ENCODE data around the gene CAPZA2.
"Not testable (repeated sequence)": the region's sequence is repeated elsewhere in the genome, so short reads cannot be mapped to it uniquely, and the experiment has no call there.

The CAPZA2 gene

DNA sequence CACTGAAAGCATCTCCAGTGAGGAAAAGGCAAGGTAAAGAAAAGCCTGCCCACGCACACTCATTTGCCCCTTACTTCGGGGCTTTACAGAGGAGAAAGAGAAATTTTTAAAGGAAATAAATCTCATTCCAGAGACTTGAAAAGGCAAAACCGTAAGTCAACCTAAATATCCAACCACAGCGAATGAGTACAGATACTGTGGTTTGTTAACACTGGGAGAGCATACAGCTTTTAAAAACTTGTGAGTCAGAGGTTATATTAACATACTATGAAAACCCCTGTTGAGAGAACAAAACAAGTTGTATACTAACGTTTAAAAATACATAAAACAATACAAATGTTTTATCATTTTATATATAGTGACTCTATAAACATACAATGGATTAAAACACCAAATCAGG lies 62.4 kb downstream of the CAPZA2 start:
- H3K4me3 ChIP-seq (ENCODE audit: low read depth, low read length) = no peak overlapping the region
- no peaks in the 10 kb centered on the region for H3K4me1 ChIP-seq (ENCODE audit: control insufficient read depth, insufficient read depth, low read length)
- no peaks in the 10 kb centered on the region for H3K9me3 ChIP-seq (ENCODE audit: control insufficient read depth, insufficient read depth, low read length)
- no peaks in the 10 kb centered on the region for H3K27me3 ChIP-seq (ENCODE audit: control insufficient read depth, insufficient read depth, low read length)
- no peak overlapping the region for H3K9ac ChIP-seq (ENCODE audit: low read depth, low read length)
- H3K36me3 ChIP-seq (ENCODE audit: control insufficient read depth, insufficient read depth, low read length) = no peaks in the 10 kb centered on the region

DNA sequence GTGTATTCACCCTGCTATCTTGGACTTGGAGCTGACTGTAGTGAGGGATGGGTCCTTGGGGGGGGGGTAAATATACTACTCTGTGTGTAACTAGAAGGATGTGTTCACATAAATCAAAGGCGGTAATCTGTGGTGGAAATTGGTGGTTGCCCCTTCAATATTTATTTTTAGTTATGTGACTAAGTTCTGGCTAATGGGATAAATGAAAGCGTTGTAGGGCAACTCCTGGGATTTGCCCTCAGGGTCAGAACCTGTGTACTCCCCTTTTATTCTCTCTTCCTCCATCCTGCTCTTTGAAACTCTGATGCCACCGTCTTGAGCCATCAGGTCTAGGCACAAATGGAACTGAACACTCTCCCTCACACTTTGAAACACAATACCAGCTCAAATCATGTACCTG lies 66.6 kb downstream of the CAPZA2 start:
- no peak overlapping the region for H3K4me3 ChIP-seq (ENCODE audit: low read depth, low read length)

DNA sequence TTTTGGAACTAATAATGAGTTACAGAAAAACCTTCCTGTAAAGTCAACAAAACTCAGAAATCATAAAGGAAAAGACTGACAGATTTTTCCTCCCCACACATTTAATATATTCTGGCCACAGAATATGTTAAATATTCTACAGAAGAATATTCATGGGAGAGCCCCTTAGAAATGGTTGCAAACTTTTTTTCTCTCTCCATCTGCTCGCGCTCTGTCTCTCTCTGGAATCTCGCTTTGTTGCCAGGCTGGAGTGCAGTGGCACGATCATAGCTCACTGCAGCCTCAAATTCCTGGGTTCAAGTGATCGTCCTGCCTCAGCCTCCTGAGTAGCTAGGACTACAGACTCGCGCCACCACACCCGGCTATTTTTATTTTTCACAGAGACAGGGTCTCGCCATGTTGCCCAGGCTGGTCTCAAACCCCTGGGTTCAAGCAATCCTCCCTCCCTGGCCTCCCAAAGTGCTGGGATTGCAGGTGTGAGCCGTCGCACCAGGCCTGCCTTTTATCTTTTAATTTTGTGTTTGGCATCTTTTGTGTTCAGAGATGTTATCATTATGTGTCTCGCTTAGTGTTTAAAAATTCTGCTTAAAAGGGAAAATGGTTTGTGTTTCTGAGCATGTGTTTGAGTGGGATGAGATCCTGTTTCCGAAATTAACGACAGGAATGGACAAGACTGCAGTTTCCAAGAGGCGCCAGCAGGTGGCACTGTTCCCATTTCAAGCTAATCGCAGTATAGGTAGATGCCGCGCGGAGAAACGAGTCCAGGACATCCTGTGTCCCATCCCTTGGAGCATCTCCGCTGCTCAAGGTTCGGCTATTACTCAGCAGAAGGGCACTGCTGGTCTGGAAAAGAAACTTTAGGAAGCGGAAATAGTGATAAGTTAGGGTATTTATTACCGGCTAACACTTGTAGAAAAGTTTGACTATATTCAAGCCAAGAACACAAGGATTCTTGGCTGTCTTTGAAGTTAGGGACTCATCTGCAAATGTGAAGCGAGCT lies 67.8 kb downstream of the CAPZA2 start:
- H3K4me1 ChIP-seq (ENCODE audit: control insufficient read depth, insufficient read depth, low read length) = peaks cover 6% of the 10 kb centered on the region
- H3K4me3 ChIP-seq (ENCODE audit: low read depth, low read length) = no peak overlapping the region
- H3K27me3 ChIP-seq (ENCODE audit: control insufficient read depth, insufficient read depth, low read length) = peaks cover 6% of the 10 kb centered on the region
- H3K9ac ChIP-seq (ENCODE audit: low read depth, low read length) = no peak overlapping the region
- no peaks in the 10 kb centered on the region for H3K36me3 ChIP-seq (ENCODE audit: control insufficient read depth, insufficient read depth, low read length)
- no peaks in the 10 kb centered on the region for H3K9me3 ChIP-seq (ENCODE audit: control insufficient read depth, insufficient read depth, low read length)

More for the DNA sequence above, 66.6 kb downstream of the CAPZA2 start:
- Histone ChIP-seq H3K36me3 (ENCODE audit: control insufficient read depth, insufficient read depth, low read length) (no peaks in the 10 kb centered on the region), H3K9ac (ENCODE audit: low read depth, low read length) (no peak overlapping the region), H3K4me1 (ENCODE audit: control insufficient read depth, insufficient read depth, low read length) (peaks cover 6% of the 10 kb centered on the region), H3K27me3 (ENCODE audit: control insufficient read depth, insufficient read depth, low read length) (peaks cover 6% of the 10 kb centered on the region), H3K9me3 (ENCODE audit: control insufficient read depth, insufficient read depth, low read length) (no peaks in the 10 kb centered on the region)

DNA sequence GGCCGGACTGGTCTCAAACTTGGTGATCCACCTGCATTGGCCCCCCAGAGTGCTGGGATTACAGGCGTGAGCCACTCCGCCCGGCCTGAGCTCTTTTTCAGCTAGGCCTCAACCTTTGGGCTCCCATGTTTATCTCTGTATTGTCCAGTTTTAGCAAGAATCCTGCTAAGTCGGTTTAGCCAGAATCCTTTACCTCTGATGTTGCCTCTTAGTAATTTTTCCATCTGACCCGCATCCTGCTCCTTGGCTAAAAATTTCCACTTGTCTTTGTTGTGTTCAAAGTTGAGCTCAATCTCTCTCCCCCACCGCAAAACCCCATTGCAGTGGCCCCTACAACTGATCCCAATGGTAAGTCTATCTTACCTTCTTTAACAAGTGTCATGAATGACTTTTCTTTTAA lies 70.2 kb downstream of the CAPZA2 start:
- Histone ChIP-seq H3K9ac (ENCODE audit: low read depth, low read length) (no peak overlapping the region), H3K4me1 (ENCODE audit: control insufficient read depth, insufficient read depth, low read length) (peaks cover 6% of the 10 kb centered on the region), H3K36me3 (ENCODE audit: control insufficient read depth, insufficient read depth, low read length) (no peaks in the 10 kb centered on the region), H3K9me3 (ENCODE audit: control insufficient read depth, insufficient read depth, low read length) (no peaks in the 10 kb centered on the region), H3K27me3 (ENCODE audit: control insufficient read depth, insufficient read depth, low read length) (peaks cover 6% of the 10 kb centered on the region), H3K4me3 (ENCODE audit: low read depth, low read length) (no peak overlapping the region)

GRCh38 chr7:116933465-116933864 lies 71.1 kb downstream of the CAPZA2 start:
- H3K4me1 ChIP-seq (ENCODE audit: control insufficient read depth, insufficient read depth, low read length) = peaks cover 6% of the 10 kb centered on the region
- H3K9ac ChIP-seq (ENCODE audit: low read depth, low read length) = no peak overlapping the region
- no peaks in the 10 kb centered on the region for H3K36me3 ChIP-seq (ENCODE audit: control insufficient read depth, insufficient read depth, low read length)
- H3K9me3 ChIP-seq (ENCODE audit: control insufficient read depth, insufficient read depth, low read length) = no peaks in the 10 kb centered on the region
- no peak overlapping the region for H3K4me3 ChIP-seq (ENCODE audit: low read depth, low read length)
- peaks cover 6% of the 10 kb centered on the region for H3K27me3 ChIP-seq (ENCODE audit: control insufficient read depth, insufficient read depth, low read length)

DNA sequence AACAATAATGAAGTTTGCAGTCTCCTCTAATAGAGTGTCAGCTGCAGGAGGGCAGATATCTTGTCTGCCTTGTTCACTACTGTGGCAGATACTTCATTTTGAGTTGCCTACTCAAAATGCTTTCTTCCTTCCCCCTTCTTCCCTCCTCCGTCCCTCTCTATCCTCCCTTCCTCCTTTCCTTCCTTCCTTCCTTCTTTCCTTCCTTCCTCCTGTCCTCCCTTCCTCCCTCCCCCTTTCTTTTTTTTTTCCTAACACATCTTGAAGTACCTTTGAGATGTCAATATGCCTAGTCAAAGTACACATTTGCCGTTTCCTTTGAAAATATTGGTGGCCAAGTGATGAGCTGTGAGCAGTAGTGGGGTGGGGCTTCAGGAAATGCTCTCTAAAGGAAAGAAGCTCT lies 72.2 kb downstream of the CAPZA2 start:
- H3K36me3 ChIP-seq (ENCODE audit: control insufficient read depth, insufficient read depth, low read length) = no peaks in the 10 kb centered on the region

GRCh38 chr7:116936844-116937243 lies 74.5 kb downstream of the CAPZA2 start:
- H3K4me1 ChIP-seq (ENCODE audit: control insufficient read depth, insufficient read depth, low read length); H3K36me3 ChIP-seq (ENCODE audit: control insufficient read depth, insufficient read depth, low read length); H3K9ac ChIP-seq (ENCODE audit: low read depth, low read length); H3K4me3 ChIP-seq (ENCODE audit: low read depth, low read length); H3K27me3 ChIP-seq (ENCODE audit: control insufficient read depth, insufficient read depth, low read length); H3K9me3 ChIP-seq (ENCODE audit: control insufficient read depth, insufficient read depth, low read length): not testable (repeated sequence)

More for the DNA sequence above, 72.2 kb downstream of the CAPZA2 start:
- H3K9ac ChIP-seq (ENCODE audit: low read depth, low read length) = no peak overlapping the region
- H3K27me3 ChIP-seq (ENCODE audit: control insufficient read depth, insufficient read depth, low read length) = peaks cover 6% of the 10 kb centered on the region
- no peaks in the 10 kb centered on the region for H3K9me3 ChIP-seq (ENCODE audit: control insufficient read depth, insufficient read depth, low read length)
- no peak overlapping the region for H3K4me3 ChIP-seq (ENCODE audit: low read depth, low read length)
- peaks cover 6% of the 10 kb centered on the region for H3K4me1 ChIP-seq (ENCODE audit: control insufficient read depth, insufficient read depth, low read length)

GRCh38 chr7:116938678-116939077 lies 76.3 kb downstream of the CAPZA2 start:
- H3K27me3 ChIP-seq (ENCODE audit: control insufficient read depth, insufficient read depth, low read length) = no peaks in the 10 kb centered on the region
- H3K4me3 ChIP-seq (ENCODE audit: low read depth, low read length) = no peak overlapping the region
- no peaks in the 10 kb centered on the region for H3K4me1 ChIP-seq (ENCODE audit: control insufficient read depth, insufficient read depth, low read length)
- no peaks in the 10 kb centered on the region for H3K9me3 ChIP-seq (ENCODE audit: control insufficient read depth, insufficient read depth, low read length)
- no peak overlapping the region for H3K9ac ChIP-seq (ENCODE audit: low read depth, low read length)
- no peaks in the 10 kb centered on the region for H3K36me3 ChIP-seq (ENCODE audit: control insufficient read depth, insufficient read depth, low read length)

DNA sequence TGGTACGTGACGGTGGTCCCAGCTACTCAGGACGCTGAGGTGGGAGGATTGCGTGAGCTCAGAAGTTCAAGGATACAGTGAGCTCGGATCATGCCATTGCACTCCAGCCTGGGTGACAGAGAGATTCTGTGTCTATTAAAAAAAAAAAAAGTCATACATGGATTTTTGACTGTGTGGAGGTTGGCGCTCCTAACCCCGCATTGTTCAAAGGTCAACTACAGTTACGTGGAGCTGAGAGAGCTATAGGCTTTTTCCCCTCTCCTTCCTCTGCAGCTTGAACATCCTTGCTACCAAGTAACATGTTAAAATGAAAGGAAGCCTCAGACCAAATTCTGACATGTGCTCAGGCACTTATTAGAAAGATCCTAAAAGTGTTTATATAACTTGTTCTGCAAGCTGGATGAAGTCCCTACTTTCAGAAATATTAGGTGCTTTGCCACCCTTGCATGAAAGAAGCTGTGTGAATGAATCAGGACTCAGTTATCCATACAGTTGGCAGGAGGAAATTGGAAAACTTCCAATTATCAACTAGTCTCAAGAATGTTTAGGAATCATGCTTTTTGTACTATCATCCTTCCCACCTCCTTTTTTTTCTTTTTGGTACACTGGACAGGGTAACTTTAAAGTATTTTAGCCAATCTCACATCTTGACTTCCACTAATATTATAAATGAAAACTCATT lies 78.4 kb downstream of the CAPZA2 start:
- Histone ChIP-seq H3K4me1 (ENCODE audit: control insufficient read depth, insufficient read depth, low read length) (no peaks in the 10 kb centered on the region), H3K9ac (ENCODE audit: low read depth, low read length) (no peak overlapping the region), H3K9me3 (ENCODE audit: control insufficient read depth, insufficient read depth, low read length) (no peaks in the 10 kb centered on the region), H3K4me3 (ENCODE audit: low read depth, low read length) (no peak overlapping the region), H3K27me3 (ENCODE audit: control insufficient read depth, insufficient read depth, low read length) (no peaks in the 10 kb centered on the region), H3K36me3 (ENCODE audit: control insufficient read depth, insufficient read depth, low read length) (no peaks in the 10 kb centered on the region)

DNA sequence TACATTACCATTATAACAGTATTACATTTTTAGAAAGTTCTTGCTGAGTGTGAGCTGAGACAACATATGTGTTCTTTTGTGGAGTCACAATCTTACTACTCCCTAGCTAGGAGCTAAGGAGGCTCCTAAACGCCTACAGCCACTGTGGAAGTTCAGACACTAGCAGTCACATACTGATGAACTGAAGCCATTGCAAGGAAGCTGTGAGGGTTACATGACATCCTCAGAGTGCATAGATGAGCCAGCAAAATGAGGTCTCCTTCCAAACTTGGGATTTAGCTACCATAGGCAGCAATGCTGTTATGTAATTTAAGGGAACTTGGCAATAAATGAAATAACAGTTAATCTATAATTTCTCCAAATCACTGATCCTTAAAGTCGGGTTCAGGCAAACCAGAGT lies 80.1 kb downstream of the CAPZA2 start:
- Histone ChIP-seq H3K9me3 (ENCODE audit: control insufficient read depth, insufficient read depth, low read length) (no peaks in the 10 kb centered on the region), H3K4me3 (ENCODE audit: low read depth, low read length) (no peak overlapping the region), H3K9ac (ENCODE audit: low read depth, low read length) (no peak overlapping the region), H3K27me3 (ENCODE audit: control insufficient read depth, insufficient read depth, low read length) (no peaks in the 10 kb centered on the region), H3K36me3 (ENCODE audit: control insufficient read depth, insufficient read depth, low read length) (no peaks in the 10 kb centered on the region), H3K4me1 (ENCODE audit: control insufficient read depth, insufficient read depth, low read length) (no peaks in the 10 kb centered on the region)

DNA sequence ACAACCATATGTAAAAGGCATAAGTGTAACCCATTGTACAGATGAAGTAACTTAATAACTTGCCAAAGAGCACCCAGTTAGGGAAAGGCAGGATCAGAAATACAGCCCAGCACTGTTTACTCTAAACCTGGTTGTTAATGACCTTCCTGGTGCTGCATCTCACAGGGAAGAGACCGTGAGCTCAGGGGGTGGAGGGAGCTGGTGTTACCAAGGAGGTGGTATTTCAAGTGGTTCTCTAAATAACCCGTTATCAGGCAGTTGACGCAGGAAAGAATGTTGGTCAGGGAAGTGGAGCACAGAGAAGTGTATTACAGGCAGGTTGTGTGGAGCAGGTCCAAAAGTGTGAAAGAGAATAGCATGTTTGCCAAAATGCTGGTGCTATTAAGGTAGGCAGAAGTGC lies 86.5 kb downstream of the CAPZA2 start:
- Histone ChIP-seq H3K4me1 (ENCODE audit: control insufficient read depth, insufficient read depth, low read length) (peaks cover 2% of the 10 kb centered on the region), H3K9ac (ENCODE audit: low read depth, low read length) (no peak overlapping the region), H3K9me3 (ENCODE audit: control insufficient read depth, insufficient read depth, low read length) (no peaks in the 10 kb centered on the region), H3K4me3 (ENCODE audit: low read depth, low read length) (no peak overlapping the region), H3K36me3 (ENCODE audit: control insufficient read depth, insufficient read depth, low read length) (no peaks in the 10 kb centered on the region), H3K27me3 (ENCODE audit: control insufficient read depth, insufficient read depth, low read length) (no peaks in the 10 kb centered on the region)

Measured in iPS-15b (cell line).